IMR-90 (cell line): Measurements from ENCODE around the gene MEPCE. TPM values are rescaled to one million over a fixed set of nuclear protein-coding genes. Genes with fewer than 3 reads are reported as not detected.

Source experiments
- ATAC-seq: fragments of 200-7000 bp; cut with Tn5 transposase; 2 replicates; pipeline ENCODE4 v1.9.1; 2020; ENCODE audit warnings: low read depth, mild to moderate bottlenecking, moderate library complexity
- BruUV-seq: library from RNA; stranded (reverse); fragments of 400-500 nt; replicated peaks from 2 replicates; lab custom pipeline; 2021; lab: Mats Ljungman, UMichigan
- CTCF ChIA-PET: fragments of 300-600 bp; formaldehyde crosslinking; extraction: SDS; loops from one replicate; lab custom pipeline; 2021; ENCODE audit warnings: antibody characterized with exemption; lab: Yijun Ruan, JAX
- POLR2A ChIA-PET: fragments of 300-600 bp; sonication (Branson Sonifier 250); formaldehyde crosslinking; loops from one replicate; lab custom pipeline; 2022; ENCODE audit warnings: antibody characterized with exemption; ENCODE audit not compliant: unreplicated experiment; lab: Charles Lee
- DNase-seq: peaks from one replicate; pipeline ENCODE4 v3.0.0; 2013
- H2AFZ ChIP-seq: replicated peaks from 2 replicates; pipeline ENCODE3; 2013; ENCODE audit warnings: low read length, mild to moderate bottlenecking; ENCODE audit not compliant: poor library complexity
- H2AK5ac ChIP-seq: 2 replicates; pipeline ENCODE4 v1.6.1; 2013; ENCODE audit warnings: low read depth, low read length, inconsistent platforms
- H2AK9ac ChIP-seq: replicated peaks from 2 replicates; pipeline ENCODE3; 2013; ENCODE audit warnings: mild to moderate bottlenecking, low read depth, low read length, moderate library complexity; ENCODE audit not compliant: poor library complexity
- H2BK120ac ChIP-seq: 2 replicates; pipeline ENCODE4 v1.6.1; 2013; ENCODE audit warnings: low read depth, low read length, inconsistent platforms
- H2BK15ac ChIP-seq: 3 replicates; pipeline ENCODE4 v1.6.1; 2013; ENCODE audit warnings: low read depth, low read length, inconsistent platforms
- H2BK20ac ChIP-seq: 2 replicates; pipeline ENCODE4 v1.6.1; 2013; ENCODE audit warnings: low read depth, mild to moderate bottlenecking, inconsistent platforms, low read length, moderate library complexity
- H2BK5ac ChIP-seq: 2 replicates; pipeline ENCODE4 v1.6.1; 2013; ENCODE audit warnings: mild to moderate bottlenecking, low read depth, low read length, inconsistent platforms; ENCODE audit not compliant: poor library complexity, severe bottlenecking
- H3K14ac ChIP-seq: replicated peaks from 2 replicates; pipeline ENCODE4 v1.6.1; 2013; ENCODE audit warnings: low read depth, low read length, inconsistent platforms
- H3K18ac ChIP-seq: 2 replicates; pipeline ENCODE4 v1.6.1; 2013; ENCODE audit warnings: low read depth, low read length, control low read depth
- H3K23ac ChIP-seq: 2 replicates; pipeline ENCODE4 v1.6.1; 2013; ENCODE audit warnings: low read depth, low read length, inconsistent platforms
- H3K27ac ChIP-seq: 2 replicates; pipeline ENCODE4 v1.5.1; 2013; ENCODE audit warnings: mild to moderate bottlenecking, control low read depth, low read length; ENCODE audit not compliant: insufficient read depth
- H3K27me3 ChIP-seq: 2 replicates; pipeline ENCODE4 v1.6.1; 2013; ENCODE audit warnings: low read length; ENCODE audit not compliant: control insufficient read depth, insufficient read depth
- H3K36me3 ChIP-seq: 2 replicates; pipeline ENCODE4 v1.6.1; 2013; ENCODE audit warnings: low read length, mixed read lengths; ENCODE audit not compliant: control insufficient read depth, insufficient read depth
- H3K4ac ChIP-seq: 2 replicates; pipeline ENCODE4 v1.6.1; 2013; ENCODE audit warnings: low read depth, low read length, inconsistent platforms
- H3K4me1 ChIP-seq: 2 replicates; pipeline ENCODE4 v1.6.1; 2013; ENCODE audit warnings: low read length, mixed read lengths; ENCODE audit not compliant: control insufficient read depth, insufficient read depth
- H3K4me2 ChIP-seq: 2 replicates; pipeline ENCODE4 v1.6.1; 2013; ENCODE audit warnings: low read depth, mild to moderate bottlenecking, control low read depth, low read length, moderate library complexity
- H3K4me3 ChIP-seq: 2 replicates; pipeline ENCODE4 v1.5.1; 2013; ENCODE audit warnings: low read depth, mild to moderate bottlenecking, control low read depth, low read length, moderate library complexity; ENCODE audit not compliant: insufficient read depth
- H3K56ac ChIP-seq: 2 replicates; pipeline ENCODE4 v1.6.1; 2013; ENCODE audit warnings: low read length, inconsistent platforms; ENCODE audit not compliant: insufficient read depth; ENCODE audit errors: extremely low read depth
- H3K79me1 ChIP-seq, 2 experiments: 2 replicates each; pipeline ENCODE4 v1.6.1; 2013; ENCODE audit warnings: low read length in 2 of 2, inconsistent platforms in 1 of 2, low read depth in 1 of 2
- H3K9ac ChIP-seq: 2 replicates; pipeline ENCODE4 v1.6.1; 2013; ENCODE audit warnings: low read depth, low read length, control low read depth
- H3K9me1 ChIP-seq: 2 replicates; pipeline ENCODE4 v1.6.1; 2013; ENCODE audit warnings: low read length, inconsistent platforms; ENCODE audit not compliant: insufficient read depth
- H3K9me3 ChIP-seq: 2 replicates; pipeline ENCODE4 v1.6.1; 2013; ENCODE audit warnings: low read length; ENCODE audit not compliant: control insufficient read depth, insufficient read depth
- H4K20me1 ChIP-seq: 2 replicates; pipeline ENCODE4 v1.6.1; 2013; ENCODE audit warnings: low read length, inconsistent platforms; ENCODE audit not compliant: insufficient read depth
- H4K5ac ChIP-seq: 2 replicates; pipeline ENCODE4 v1.6.1; 2013; ENCODE audit warnings: mild to moderate bottlenecking, low read depth, low read length, control low read depth
- H4K8ac ChIP-seq, 2 experiments: 2 replicates each; pipeline ENCODE4 v1.6.1; 2013; ENCODE audit warnings: low read depth in 2 of 2, low read length in 2 of 2, control low read depth in 1 of 2, inconsistent platforms in 1 of 2
- H4K91ac ChIP-seq: 2 replicates; pipeline ENCODE4 v1.6.1; 2013; ENCODE audit warnings: low read depth, low read length, inconsistent platforms; ENCODE audit not compliant: insufficient read depth
- CHD1 ChIP-seq: IDR thresholded peaks from 2 replicates; pipeline ENCODE4 v1.6.1; 2012; ENCODE audit warnings: low read depth, low read length, improper control_type of control experiment
- MAZ ChIP-seq: IDR thresholded peaks from 2 replicates; pipeline ENCODE4 v1.6.1; 2012; ENCODE audit warnings: low read depth, mild to moderate bottlenecking, low read length, improper control_type of control experiment, moderate library complexity, borderline replicate concordance
- POLR2A ChIP-seq: IDR thresholded peaks from 2 replicates; pipeline ENCODE4 v1.6.1; 2012; ENCODE audit warnings: mild to moderate bottlenecking, low read depth, low read length
- SMC3 ChIP-seq: fragments of 150-350 bp; IDR thresholded peaks from 2 replicates; pipeline ENCODE4 v1.6.1; 2016; ENCODE audit warnings: low read depth, mild to moderate bottlenecking, antibody characterized with exemption, low read length, moderate library complexity
- WGBS, 2 experiments: methylation state at CpG; one replicate each; pipeline versions ENCODE4 v1.1.5 to v1.1.7; 2013; ENCODE audit warnings: missing lambda C conversion rate in 2 of 2; ENCODE audit not compliant: insufficient read length in 1 of 2; ENCODE audit errors: extremely low coverage in 2 of 2; 5-methylcytosine and 5-hydroxymethylcytosine counted together
- dilution Hi-C: fragments of 300-500 bp; cut with HindIII; formaldehyde crosslinking; loops from one replicate; pipeline ENCODE4 v1.14.3; 2018; ENCODE audit warnings: low sequenced_read_pairs; ENCODE audit not compliant: unreplicated experiment
- in situ Hi-C: fragments of 300-500 bp; cut with MboI; formaldehyde crosslinking; loops from 3 replicates; pipeline ENCODE4 v1.14.3; 2019; ENCODE audit warnings: low sequenced_read_pairs, inconsistent platforms, mixed read lengths
- intact Hi-C: fragments of 100-400 bp; cut with micrococcal nuclease; formaldehyde crosslinking; loops from 2 replicates; pipeline ENCODE4 v1.10.0; 2022
- polyA plus RNA-seq, 3 experiments: library from polyadenylated mRNA; depleted of rRNA; stranded (reverse); fragments of >200 nt; gene quantifications; 2 replicates each; pipeline ENCODE4 v1.2.3, GENCODE V29; 2012; ENCODE audit warnings: low replicate concordance in 1 of 3
- total RNA-seq: library from RNA; depleted of rRNA; stranded (reverse); fragments of >200 nt; gene quantifications from 2 replicates; pipeline ENCODE4 v1.2.3, GENCODE V29; 2012
- TF ChIP-seq, protein P1 (sequence below): conservative IDR thresholded peaks from 2 replicates; pipeline ENCODE4 v1.5.1; 2012; ENCODE audit warnings: mild to moderate bottlenecking, low read depth, low read length, improper control_type of control experiment

The MEPCE gene
- total and polyA plus RNA-seq, 2 of the 4 experiments (the other 2 are of a cell fraction), result 18.2 to 22.9 TPM

DNA sequence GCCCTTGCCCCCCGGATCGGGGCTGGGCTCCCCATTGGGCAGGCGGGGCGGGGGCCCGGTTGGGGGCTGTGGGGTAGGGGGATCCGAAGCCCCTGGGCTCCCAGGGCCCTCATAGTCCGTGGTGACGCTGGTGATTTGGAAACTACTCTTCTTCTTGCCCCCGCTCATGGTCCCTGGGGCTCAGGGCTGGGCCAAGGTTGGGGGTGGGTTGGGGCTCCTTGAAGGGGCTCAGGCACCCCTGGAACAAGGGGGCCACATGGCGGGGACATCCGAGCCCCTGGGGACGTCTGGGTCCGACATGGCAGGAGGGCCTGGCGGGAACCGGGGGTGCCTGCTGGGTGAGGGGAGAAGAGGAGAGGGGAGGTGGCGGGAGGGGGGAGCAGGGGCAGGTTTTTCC is 48.2 kb downstream of the MEPCE start:
- Histone ChIP-seq H3K56ac (no peak overlapping the region), H2AFZ (peak overlapping the region; percentile 3), H3K4me2 (peak overlapping the region; percentile 93), H3K27ac (peak overlapping the region; percentile 80), H4K20me1 (peaks cover 26% of the 10 kb centered on the region), H3K18ac (no peak overlapping the region; the same call in 1 of the 2 replicates), H3K14ac (peak overlapping the region; percentile 65), H3K4ac (peak overlapping the region; percentile 77), H2AK5ac (peak overlapping the region; percentile 33; the same call in 1 of the 2 replicates), H3K4me3 (peak overlapping the region; percentile 91), H3K36me3 (peaks cover 24% of the 10 kb centered on the region; the same call in 1 of the 2 replicates), H2BK120ac (no peak overlapping the region), H3K27me3 (no peaks in the 10 kb centered on the region), H4K91ac (no peak overlapping the region; the same call in 1 of the 2 replicates), H4K8ac (no peak overlapping the region; a peak in 1 of 4 replicates), H4K5ac (no peak overlapping the region), H3K9ac (peak overlapping the region; percentile 92), H3K9me1 (no peaks in the 10 kb centered on the region), H2BK20ac (no peak overlapping the region), H3K4me1 (peaks cover 19% of the 10 kb centered on the region), H3K79me1 (peaks cover 24 to 44% of the 10 kb centered on the region in 2 experiments; a peak in 3 of 4 replicates), H2AK9ac (peak overlapping the region; percentile 96), H2BK5ac (peak overlapping the region; percentile 82), H2BK15ac (no peak overlapping the region), H3K23ac (peak overlapping the region; percentile 81; the same call in 1 of the 2 replicates), H3K9me3 (no peaks in the 10 kb centered on the region)
- DNase-seq (no peak), ATAC-seq (no peak)
- no TSS peak for BruUV-seq
- POLR2A ChIA-PET, result interaction anchor here (0.6 kb wide), 1 partner anchor 125 kb away, joined by 13 read pairs; no protein-coding TSS in a partner anchor
- TF ChIP-seq, protein P1, sequence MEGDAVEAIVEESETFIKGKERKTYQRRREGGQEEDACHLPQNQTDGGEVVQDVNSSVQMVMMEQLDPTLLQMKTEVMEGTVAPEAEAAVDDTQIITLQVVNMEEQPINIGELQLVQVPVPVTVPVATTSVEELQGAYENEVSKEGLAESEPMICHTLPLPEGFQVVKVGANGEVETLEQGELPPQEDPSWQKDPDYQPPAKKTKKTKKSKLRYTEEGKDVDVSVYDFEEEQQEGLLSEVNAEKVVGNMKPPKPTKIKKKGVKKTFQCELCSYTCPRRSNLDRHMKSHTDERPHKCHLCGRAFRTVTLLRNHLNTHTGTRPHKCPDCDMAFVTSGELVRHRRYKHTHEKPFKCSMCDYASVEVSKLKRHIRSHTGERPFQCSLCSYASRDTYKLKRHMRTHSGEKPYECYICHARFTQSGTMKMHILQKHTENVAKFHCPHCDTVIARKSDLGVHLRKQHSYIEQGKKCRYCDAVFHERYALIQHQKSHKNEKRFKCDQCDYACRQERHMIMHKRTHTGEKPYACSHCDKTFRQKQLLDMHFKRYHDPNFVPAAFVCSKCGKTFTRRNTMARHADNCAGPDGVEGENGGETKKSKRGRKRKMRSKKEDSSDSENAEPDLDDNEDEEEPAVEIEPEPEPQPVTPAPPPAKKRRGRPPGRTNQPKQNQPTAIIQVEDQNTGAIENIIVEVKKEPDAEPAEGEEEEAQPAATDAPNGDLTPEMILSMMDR, result no peak
- TF ChIP-seq CHD1 (no peak), MAZ (no peak), POLR2A (no peak), SMC3 (no peak)
- WGBS, 2 experiments, result 0% methylated on average over 1 of the region's 16 CpGs; no CpG with 5 or more reads in 1 of the 2 experiments
- CTCF ChIA-PET, result interaction anchor here (0.9 kb wide), 1 partner anchor 12 kb away, joined by 3 read pairs; no protein-coding TSS in a partner anchor
- in situ Hi-C loops, result loop anchor here (10.0 kb wide), 1 partner anchor 197 kb away; the partner anchor contains the start of gene GNB2
- dilution Hi-C loops, result no loop called here
- intact Hi-C loops, result loop anchor here (5.0 kb wide), 1 partner anchor 69 kb away; no protein-coding TSS in a partner anchor
